SKM-1 (cell line): Measurements from ENCODE around the gene SEC63.
"Not testable (repeated sequence)": the region's sequence is repeated elsewhere in the genome, so short reads cannot be mapped to it uniquely, and the experiment has no call there.

Experiments
- DNase-seq: peaks from one replicate; lab custom pipeline; 2025; ENCODE audit not compliant: unreplicated experiment; lab: John Stamatoyannopoulos, UW

Gene SEC63

GRCh38 chr6:107957909-107958688, at the start of gene SEC63:
SEC63 (minus strand) TSS chr6:107958208; CDS start chr6:107958009, 199 bp downstream.
- peak; percentile 95 for DNase-seq

DNA sequence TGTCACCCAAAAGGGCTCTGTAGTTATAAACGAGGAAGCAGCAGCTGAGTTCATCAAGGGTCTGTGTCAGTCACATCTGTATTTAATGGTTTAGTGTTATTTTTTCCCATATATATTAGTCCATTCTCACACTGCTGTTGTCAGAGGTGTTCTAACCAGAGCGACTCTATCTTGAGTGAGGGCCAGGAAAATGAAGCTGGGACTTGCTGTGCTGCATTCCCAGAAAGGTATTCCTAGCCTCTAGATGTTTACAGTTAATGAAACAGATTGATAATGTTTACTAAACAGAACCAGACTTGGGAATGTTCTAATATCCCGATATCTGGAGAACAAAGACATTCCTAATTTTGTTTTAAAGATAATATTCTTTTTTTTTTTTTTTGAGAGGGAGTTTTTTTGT, 48.0 kb upstream of the SEC63 start:
- no peak for DNase-seq

- no peak for DNase-seq
These were observed 46.9 kb upstream of the SEC63 start for GRCh38 chr6:108004861-108005260.

DNA sequence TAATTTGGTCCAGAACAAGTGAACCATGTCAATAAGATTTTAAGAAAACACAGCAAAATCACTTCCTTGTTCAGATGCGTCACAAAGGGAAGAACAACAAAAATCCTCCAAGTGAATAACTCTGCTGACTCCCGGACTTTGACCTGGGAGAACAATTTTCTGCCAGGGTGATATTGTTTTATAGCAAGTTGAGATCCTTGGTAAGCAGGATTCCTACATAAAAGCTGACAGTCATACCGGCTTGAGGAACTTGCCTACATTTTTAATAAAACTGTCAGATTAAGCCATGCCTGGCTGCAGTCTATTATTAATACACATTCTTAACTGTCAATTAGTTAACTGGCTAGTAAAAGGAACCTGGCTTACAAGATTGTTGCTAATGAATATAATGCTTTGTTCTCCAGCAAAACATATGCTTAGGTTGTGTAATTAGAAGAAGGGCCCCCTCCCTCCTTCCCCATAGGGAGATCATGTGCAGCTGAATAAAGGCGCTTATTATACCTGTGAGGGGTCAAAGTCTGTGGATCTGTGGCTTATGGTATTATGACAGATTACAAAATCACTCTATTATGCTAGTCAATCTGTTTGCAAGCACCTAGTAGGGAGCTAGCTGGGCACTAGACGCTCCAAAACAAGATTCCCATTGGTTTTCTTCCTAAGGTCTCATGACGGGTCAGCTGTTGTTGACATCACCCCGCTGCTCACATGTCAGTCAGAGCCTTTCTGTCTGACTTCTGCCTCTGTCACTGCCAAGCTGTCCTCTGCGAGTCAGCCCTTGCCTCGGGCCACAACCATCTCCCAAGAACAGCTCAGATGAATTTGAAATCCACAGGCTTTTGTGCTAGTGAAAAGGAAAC, 44.6 kb upstream of the SEC63 start:
- no peak for DNase-seq

DNA sequence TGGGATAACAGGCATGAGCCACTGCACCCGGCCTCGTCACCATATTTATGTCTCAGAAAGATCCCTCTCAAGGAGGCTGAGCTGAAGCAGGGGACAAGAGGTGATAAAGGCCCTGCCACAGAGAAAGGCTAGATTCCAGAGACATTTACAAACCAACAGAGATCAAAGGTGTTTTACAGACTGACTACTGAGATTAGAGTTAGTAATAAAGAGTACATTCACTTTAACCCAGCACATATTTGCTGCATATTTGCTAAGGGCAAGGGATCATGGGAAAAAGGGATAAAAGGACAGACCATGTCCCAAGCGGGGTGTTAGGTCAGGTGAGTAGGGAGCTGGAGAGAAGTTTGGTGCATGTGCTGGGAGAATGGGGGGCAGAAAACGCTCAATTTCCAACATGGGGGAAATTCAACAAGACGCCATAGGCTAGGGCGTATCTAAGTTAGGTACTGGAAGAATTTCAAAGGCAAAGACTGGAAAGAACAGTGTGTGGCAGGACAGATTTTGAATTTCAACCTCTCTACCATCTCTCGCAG, 43.8 kb upstream of the SEC63 start:
- no peak for DNase-seq

DNA sequence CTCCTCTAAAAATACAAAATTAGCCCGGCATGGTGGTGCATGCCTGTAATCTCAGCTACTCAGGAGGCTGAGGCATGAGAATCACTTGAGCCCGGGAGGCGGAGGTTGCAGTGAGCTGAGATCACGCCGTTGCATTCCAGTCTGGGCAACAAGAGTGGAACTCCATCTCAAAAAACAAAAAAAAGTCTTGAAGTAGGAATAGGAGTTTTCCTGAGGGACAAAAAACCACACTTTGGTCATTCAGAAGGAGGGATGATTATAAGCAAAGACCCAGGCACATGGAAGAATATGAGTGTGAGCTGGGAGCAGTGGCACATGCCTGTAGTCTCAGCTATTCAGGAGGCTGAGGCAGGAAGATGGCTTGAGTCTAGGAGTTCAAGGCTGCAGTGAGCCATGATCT, 42.3 kb upstream of the SEC63 start:
- not testable (repeated sequence) for DNase-seq

GRCh38 chr6:107999341-107999740, 41.3 kb upstream of the SEC63 start:
- DNase-seq: no peak

DNA sequence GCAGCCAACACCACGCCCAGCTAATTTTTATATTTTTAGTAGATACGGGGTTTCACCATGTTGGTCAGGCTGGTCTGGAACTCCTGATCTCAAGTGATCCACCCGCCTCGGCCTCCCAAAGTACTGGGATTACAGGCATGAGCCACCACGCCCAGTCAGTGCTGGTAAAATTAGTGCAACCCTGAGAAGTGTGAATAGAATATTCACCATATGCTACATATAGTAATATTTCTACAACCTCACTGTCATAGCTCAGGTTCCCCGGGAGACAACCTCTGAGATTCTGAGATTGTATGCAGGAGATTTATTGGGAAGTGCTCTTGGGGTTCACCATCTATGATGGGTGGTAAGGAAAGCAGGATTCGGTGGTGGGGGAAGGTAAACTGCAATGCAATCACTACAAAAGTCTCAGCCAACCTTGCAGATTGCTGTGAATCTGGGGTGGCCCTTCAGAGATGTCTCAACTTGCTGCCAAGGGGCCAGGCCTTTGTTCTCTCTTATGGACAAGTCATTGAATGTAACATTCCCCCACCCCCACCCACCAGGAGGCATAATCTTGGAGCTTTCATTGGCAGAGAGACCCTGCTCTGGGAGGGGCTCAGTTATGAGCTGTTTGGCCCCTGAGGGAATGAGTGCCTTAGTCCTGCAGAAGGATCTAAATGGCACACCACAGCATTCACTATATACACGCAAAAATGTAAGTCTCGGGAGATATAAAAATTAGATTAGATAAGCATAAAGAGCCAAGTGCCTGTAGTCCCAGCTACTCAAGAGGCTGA, 34.0 kb upstream of the SEC63 start:
- no peak for DNase-seq

DNA sequence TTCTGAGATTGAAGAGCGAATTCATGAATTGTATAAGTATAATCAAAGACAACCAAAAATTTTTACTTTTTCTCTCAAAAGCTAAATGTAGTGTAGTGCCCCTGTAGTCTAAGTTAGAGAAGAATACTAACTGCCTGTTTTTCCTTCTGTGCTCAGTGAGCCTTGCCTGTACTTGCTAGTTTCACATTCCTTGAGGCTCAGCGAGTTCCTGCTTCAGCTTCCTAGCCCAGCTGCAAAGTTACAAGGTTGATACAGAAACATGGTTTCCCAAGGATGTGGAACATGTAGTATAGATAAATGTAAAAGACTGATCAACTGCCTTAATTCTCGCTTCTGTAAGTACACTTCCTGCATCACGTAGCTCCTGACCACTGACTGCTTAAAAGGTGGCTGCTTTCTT, 33.1 kb upstream of the SEC63 start:
- no peak for DNase-seq

- not testable (repeated sequence) for DNase-seq
These were observed 32.6 kb upstream of the SEC63 start for GRCh38 chr6:107990587-107990986.

GRCh38 chr6:107989166-107990094, 31.4 kb upstream of the SEC63 start:
- no peak for DNase-seq

- DNase-seq: no peak
These were observed 30.6 kb upstream of the SEC63 start for GRCh38 chr6:107988570-107988969.

DNA sequence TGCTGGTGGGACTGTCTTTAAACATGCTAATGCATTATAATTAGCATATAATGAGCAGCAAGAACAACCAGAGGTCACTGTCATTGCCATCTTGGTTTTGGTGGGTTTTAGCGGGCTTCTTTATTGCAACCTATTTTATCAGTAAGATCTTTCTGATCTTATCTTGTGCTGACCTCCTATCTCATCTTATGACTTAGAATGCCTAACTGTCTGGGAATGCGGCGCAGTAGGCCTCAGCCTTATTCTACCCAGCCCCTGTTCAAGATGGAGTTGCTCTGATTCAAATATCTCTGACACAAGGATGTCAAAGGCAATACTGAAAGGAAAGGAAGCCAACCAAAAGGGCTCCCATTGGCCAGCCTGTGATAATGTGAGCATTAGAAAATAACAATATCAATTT, 29.8 kb upstream of the SEC63 start:
- DNase-seq: no peak

- DNase-seq: no peak
These were observed 27.7 kb upstream of the SEC63 start for GRCh38 chr6:107985701-107986100.

DNA sequence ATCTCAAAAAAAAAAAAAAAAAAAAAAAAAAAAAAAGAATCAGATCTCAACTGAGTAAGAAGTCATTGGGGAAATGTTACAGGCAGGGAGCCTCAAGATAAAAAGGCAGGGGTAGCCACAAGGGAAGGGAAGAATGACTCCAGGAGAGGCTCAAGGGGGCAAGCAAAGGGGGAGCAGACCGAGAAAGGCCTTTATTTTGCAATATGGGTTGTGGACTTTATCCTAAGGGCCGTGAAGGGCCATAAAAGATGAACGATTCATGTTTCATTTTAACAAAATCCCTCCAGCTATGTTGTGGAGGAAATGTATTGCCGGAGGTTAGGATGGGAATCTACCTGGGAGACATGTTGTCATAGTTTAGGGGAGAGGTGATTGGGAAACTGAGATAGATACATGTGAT, 25.8 kb upstream of the SEC63 start:
- DNase-seq: no peak

GRCh38 chr6:107982486-107982885, 24.5 kb upstream of the SEC63 start:
- no peak for DNase-seq

DNA sequence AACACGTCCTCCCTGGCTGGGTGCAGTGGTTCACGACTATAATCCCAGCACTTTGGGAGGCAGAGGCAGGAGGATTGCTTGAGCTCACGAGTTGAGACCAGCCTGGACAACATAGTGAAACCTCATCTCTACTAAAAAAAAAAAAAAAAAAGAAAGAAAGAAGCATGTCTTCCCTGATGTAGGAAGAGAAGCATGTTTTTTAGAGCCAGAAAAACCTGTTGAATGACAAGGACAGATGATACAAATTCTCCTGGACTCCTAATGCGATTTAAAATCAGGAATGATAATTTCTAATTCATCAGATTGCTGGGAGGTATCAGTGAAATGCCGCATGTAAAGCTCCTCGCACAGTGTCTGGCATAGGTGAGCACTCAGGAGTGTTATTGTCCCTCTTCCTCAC, 23.7 kb upstream of the SEC63 start:
- no peak for DNase-seq

DNA sequence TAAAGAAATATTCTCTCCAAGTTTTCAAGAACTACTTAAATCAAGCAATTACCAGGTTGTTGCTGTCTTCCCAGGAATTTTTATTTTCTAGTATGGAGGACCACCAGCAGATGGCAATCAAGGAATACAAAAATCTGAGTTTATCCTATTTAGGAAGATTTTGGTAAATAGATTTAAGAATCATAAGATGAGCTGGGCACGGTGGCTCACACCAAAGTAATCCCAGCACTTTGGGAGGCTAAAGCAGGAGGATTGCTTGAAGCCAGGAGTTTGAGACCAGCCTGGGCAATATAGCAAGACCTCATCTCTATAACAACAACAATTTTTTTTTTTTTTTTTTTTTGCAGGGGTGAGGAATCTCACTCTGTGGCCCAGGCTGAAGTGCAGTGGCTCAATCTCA, 19.3 kb upstream of the SEC63 start:
- DNase-seq: no peak

- DNase-seq: no peak
These were observed 18.3 kb upstream of the SEC63 start for GRCh38 chr6:107976155-107976783.

GRCh38 chr6:107973594-107973993, 15.6 kb upstream of the SEC63 start:
- no peak for DNase-seq
